UCSD-AML1 (cell line): ENCODE measurements around the gene CLIC3.

Experiments
- DNase-seq: peaks from one replicate; lab custom pipeline; 2025; ENCODE audit not compliant: unreplicated experiment; lab: John Stamatoyannopoulos, UW

The CLIC3 gene

DNA sequence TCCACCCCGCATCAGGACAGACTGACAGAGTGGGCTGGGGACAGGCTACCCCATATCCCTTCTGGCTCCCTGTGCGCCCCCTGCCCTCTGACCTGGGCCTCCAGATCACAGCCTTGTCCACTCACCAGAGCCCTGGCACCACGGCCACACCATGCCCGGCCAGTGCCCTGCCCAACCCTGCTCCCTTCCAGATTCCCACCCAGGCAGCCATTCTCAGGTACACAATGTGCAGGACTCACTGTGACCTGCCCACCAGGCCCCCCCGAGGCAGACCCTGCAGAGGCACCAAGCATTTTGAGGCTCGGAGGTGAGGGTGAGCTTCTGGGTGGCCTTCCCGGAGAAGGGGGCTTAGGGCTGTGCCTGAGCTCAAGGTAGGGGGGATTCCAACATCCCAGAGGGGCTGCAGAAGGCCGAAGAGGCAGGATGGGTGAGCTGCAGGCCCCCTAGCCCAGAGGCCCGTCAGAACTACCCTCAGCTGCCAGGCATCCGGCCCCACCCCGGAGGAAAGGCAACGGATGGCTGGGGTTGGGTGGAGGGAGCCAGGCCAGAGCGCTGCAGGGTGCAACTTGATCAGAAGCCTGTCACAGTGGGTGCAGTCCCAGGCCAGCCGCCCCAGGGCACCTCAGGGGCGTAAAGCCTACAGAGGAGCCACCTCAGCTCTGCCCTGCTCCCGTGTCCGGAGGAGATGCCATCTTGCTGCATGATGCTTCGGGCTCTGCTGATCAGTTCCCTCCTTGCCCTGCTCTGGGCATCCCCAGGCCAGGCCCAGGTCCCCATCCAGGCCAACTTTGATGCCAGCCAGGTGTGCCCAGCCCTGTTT is 13.9 kb downstream of the CLIC3 start, which contains the start of gene LCNL1:
Gene LCNL1, plus strand, starts transcription at position 762 of the 820 bp plus-strand sequence. CDS start 594 bp downstream, outside the sequence.
- no peak for DNase-seq

DNA sequence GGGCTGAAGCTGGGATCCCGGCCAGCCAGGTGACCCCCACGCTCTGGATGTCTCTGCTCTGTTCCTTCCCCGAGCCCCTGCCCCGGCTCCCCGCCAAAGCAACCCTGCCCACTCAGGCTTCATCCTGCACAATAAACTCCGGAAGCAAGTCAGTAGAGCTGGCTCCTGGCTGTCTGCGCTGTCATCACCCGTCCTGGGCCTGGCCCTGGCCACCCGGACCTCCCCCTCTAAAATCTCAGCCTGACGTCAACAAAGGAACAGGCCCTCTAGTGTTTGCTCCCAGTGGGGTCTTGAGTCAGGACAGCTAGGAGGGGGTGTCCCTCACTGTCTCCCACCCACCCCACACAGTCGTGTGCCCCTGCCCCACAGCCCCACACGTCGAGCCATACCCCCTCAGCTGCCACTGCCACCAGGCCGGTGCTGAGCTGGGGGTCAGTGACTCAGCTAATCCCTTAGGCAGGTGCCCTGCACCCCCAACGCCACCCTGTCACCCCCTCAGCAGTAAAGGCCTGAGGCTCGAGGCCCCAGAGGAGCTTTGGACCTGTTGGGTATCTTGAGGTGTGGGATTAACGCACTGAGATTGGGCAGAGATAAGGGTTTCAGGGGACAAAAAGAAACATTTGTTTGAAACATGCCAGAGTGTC is 14.7 kb downstream of the CLIC3 start:
- DNase-seq, result no peak

DNA sequence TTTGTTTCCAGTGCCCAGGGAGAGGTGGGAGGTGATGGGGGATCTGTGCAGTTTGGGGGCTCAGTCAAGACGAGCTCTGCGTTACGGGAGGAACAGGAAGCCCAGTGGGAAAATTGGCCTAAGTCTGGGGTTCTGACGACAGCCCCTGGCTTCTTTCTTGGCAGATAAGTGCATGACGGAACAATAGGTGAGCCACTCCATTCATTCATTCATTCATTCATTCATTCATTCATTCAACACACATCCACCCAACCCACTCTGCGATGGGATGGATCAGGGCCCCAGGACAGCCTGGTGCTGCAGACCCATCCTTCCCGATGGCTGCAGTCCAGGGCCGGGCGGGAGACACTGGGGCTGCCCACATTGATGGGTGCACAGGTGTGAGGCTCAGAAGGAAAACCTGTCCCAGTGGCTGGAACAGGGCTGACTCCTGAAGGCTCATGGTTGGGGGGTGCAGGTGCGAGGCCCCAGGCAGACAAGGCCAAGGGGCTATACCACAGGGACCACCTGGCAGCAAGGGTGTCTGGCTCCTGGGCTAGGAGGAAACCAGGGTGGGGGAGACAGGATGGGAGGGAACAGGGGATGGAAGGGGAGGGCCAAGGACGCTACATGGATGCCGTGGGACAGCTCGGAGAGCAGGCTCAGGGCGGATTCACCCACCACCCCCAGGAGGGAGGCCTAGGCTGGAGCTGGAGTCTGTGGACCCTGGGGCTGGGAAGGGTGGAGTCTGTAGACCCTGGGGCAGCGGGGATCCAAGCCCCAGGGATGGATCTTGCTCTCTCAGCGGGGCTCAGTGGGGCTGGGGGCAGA is 15.5 kb downstream of the CLIC3 start:
- no peak for DNase-seq

DNA sequence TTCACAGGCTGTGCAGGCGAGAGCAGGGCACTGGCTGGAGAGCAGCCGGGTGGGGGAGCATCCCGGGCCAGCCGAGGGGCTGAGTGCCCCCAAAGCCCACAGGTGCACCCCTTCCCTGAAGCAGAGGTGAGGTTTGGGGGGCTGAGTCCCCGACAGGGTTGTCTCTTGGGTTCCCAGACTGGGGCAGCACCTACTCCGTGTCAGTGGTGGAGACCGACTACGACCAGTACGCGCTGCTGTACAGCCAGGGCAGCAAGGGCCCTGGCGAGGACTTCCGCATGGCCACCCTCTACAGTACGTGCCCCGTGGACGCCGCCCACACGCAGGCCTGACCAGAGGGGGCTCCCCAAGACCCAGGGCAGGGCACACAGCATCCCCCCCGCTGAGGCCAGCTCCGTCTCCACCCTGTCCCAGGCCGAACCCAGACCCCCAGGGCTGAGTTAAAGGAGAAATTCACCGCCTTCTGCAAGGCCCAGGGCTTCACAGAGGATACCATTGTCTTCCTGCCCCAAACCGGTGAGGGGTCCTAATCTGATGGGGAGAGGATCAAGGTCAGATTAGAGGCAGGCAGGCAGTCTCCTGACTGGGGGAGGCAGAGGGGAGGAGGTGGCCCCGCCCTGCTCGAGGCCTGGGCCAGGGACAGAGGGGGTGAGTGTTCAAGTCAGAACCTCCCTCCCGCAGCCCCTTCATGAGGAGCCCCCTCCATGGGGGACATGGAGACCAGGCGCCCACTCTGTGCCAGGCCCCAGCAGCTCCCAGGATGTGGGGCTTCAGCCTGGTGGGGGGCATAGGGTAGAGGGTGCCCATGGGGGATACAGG is 16.4 kb downstream of the CLIC3 start:
- no peak for DNase-seq

DNA sequence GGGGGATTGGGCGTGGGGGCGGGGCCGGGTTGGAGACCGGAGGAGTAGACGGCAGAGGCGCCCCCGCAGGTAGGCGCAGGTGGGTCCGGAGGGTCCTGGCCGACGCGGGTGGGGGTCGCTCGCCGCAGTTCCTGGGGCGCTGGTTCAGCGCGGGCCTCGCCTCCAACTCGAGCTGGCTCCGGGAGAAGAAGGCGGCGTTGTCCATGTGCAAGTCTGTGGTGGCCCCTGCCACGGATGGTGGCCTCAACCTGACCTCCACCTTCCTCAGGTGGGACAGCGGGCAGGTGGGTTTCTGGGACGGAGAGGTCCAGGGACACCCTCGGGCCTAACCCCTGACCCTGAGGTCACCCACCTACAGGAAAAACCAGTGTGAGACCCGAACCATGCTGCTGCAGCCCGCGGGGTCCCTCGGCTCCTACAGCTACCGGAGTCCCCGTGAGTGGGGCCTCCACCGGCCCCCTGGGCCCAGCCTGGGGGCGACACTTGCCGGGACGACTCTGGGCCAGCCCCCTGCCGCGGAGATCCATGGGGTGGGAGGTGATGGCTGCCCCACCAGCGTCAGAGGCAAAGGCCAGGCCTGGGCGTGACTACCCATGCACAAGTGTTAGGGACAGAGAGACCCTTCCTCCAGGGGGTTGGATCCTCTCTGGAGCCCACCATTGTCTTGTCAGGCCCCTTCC is 17.4 kb downstream of the CLIC3 start:
- no peak for DNase-seq

DNA sequence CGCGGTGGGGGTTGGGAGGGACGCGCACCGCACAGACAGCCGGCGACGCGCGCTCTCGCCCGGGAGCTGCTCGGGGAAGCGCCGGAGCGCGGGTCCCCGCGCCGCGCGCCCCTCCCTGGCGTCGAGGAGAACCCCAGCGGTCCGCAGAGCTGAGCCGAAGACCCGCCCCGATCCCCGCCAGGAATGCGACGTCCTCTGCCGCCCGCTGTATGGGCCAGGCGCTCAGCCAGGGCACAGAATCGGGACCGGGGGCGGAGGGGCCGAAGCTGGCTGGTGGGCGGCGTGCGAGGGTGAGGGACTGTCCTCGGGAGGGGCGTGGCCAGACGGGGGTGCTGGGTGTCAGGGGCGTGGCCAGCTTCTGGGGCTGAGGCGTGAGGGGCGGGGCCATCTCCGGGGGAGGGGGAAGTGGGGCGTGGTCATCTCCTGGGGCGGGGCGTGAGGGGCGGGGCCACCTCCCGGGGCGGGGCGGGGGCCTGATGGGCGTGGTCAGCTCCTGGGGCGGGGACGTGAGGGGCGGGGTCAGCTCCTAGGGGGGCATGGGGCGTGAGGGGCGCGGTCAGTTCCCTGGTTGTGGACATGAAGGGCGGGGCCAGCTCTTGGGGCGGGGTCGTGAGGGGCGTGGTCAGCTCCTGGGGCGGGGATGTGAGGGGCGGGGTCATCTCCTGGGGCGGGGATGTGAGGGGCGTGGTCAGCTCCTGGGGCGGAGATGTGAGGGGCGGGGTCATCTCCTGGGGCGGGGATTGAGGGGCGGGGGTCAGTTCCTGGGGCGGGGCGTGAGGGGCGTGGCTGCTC is 18.1 kb downstream of the CLIC3 start:
- no peak for DNase-seq

DNA sequence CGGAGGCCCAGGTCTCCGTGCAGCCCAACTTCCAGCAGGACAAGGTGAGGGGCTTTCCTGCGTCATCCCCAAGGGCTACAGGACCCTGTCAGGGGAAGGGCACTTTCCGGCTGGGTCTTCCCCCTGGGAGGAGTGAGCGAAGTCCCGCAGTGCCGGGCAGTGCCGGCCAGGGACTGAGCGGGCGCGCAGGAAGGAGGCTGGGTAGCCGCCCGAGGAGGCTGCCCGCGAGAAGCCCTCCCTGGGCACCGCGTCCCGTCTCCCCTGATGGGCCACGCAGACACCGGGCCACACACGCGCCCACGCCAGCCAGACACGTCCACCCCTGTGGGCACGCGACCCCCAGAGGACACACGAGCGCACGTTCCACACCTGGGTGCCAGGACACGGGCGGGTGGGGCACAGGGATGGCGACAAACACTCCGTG is 18.7 kb downstream of the CLIC3 start:
- DNase-seq, result no peak

DNA sequence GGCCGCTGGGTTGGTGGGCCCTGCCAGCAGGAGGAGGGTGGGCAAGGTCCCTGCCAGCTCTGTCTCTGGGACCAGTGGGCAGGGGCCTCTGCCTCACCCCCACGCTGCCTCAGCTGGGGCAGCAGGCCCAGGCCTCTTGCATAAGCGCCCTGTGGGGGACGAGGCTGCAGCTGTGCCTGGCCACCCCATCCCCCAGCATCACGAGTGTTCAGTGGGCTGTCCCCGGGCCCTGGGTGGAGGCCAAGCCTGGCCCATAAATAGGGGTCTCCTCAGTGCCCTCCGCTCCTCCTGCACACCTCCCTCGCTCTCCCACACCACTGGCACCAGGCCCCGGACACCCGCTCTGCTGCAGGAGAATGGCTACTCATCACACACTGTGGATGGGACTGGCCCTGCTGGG is 19.1 kb downstream of the CLIC3 start, which contains the start of gene PTGDS:
Gene PTGDS, plus strand, starts transcription at position 282 of the 400 bp plus-strand sequence. Its CDS starts 75 bp downstream, at position 357.
- DNase-seq, result no peak

DNA sequence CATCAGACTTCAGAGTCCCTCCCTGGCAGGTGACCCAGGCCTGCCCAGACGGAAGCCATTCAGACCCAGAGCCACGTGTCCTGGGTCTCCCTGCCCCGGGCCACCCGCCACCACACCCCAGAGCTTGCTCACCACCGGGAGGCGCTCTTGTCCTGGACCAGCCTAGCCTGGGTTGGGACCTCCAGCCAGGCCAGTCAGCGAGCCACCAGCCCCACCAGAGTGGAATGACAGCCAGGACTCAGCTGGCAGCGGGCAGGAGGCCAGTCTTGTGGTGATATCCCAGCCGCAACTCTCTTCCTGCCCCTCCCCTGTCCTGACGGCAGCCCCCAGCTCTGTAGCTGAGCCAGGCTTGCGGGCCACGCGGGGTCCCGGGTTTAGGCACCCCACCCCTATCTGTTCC is 20.7 kb downstream of the CLIC3 start:
- peak; percentile 64 for DNase-seq

DNA sequence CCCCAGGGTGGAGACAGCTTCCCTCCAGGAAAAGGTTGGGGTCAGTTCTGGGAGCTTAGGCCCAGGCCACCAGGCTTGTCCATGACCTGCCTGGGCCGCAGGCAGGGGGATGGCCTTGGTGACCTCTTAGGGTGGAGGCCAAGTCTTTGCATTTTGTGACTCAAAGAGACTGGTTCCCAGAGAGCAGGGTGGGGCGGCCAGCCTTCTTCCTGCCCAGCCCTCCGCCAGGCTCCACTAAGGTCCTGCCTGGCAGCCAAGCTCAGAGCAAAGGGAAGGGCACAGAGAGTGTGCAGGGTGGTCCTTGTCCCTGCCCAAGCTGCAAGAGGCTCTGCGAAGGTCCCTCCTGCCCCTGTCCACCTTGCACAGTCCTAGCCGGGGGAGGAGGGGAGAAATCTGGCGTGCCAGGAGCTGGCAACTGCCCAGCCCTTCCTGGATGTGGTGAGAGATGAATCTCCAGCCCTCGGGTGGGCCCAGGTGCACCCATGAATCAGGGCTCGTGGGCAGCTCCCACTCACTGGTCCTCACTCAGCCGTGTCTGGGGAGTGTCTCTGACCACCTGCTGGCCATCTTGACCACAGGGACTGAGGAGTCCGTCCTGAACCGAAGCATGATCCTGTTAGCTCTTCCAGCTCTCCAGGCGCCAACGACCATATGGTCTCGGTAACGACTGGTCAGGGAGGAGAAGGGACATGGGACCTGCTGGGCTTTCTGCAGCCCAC is 21.4 kb downstream of the CLIC3 start:
- DNase-seq, result no peak

DNA sequence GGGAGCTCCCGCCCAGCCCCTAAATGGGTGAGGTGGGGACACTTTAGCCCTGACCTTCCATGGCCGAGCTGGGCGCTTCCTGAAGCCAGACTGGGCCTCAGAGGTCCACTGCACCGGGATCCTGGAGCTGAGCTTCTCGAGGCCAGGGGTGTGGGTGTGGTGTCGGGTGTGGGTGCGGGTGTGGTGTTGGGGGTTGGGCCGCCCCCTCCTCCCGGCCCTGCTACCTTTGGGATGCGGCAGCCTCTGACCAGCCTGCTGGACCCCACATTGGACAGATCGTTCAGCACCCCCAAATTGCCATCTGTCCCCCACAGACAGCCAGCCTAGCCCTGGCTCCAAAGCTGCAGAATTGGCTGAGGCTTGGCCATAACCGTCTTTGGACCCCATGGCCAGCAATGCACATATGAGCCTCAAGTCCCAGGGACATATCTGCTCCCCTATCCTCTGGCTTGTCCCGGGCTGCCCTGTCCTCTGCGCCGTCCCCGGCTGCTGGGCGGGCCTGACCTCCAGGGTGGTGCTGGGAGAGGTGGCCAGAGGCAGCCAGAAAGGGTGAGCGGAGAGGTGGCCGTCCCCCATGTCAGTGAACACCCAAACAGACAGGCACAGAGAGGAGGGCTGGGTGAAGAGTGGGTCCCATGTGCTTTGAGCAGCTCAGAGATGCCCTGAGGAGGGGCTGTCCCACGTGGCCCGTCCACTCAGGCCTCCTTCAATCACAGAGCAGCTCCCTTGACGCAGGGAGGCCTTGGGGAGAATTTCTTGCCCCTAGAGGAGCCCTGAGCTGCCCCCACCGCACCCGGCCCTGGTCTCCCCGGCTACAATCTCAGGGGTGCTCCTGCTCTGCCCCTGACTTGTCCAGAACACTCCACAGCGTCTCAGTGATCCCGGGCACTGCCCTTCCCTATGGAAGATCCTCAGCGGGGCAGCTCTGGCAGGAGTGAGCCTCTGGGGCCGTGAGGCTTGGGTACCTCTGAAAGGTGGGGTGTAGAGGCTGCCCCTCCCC is 22.4 kb downstream of the CLIC3 start:
- no peak for DNase-seq

DNA sequence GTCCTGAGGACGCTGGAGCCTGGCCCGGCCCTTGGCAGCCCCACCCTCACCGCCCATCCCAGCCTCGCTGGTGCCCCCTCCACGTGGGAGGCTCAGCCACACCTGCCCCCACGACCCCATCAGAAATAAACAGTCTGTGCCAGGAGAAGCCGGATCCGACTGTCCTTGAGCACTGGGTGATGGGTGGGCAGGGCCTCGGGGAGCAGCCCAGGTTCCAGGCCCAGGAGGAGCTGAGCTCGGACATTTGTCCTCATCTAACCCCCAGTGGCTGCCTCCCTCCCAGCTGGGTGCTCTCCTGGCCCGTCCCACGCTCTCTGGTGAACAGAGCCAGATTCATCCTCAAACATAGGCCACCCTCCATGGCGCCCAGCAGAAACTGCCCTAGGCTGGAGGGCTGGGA is 23.6 kb downstream of the CLIC3 start:
- DNase-seq, result no peak

DNA sequence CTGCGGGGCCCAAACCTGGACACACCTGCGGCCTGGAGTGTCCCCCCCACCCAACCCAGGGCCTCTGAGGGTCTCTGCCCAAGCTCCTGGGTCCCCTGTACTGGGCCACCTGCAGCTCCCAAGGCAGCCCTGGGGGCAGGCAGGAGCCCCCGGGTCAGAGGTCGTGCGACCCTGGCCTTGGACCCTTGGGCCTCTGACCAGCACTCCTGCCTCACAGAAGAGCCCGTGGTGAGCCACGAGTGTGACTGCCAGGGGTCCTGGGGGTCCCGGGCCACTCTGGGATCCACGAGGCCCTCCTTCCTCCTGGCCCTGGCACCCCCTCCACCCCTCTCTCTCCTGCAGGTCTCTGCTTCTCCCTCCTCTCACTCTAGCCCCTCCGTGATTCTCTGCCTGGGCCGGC is 24.0 kb downstream of the CLIC3 start:
- DNase-seq, result no peak

DNA sequence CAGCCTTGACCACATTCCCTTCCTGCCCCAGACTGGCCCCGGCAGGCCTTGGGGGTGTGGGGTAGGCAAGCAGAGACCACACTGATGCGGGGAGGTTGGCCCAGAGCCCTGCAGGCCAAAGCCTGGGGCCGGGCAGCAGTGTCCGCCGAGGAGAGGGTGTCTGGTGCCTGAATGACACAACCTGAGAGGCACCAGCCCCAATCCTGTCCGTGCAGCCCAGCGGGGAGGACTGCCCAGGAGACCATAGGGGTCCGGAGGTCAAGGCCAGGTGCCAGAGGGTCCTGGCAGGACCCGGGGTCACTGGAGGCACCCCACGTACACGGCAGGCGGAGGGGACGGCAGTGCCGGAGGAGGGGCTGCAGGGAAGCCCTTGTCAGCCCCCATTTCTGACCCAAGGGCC is 24.6 kb downstream of the CLIC3 start:
- no peak for DNase-seq

DNA sequence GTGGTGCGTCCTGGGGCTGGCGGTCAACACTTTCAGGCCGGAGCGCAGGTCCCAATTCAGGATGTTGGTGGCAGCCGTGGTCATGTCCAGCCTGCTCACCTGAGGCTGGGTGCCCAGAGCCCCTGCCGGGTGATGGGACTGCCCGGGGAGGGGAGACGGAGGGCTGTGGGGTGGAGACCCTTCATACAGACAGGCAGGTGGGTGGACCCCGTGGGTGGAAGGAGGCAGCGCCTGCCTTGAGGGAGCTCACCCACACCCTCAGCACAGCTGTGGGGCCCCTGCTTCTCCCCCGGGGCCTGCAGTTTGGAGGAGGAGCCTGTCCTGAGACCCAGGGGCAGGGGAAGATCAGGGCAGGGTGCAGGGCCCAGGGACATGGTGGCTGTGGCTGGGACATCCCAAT is 26.0 kb downstream of the CLIC3 start:
- no peak for DNase-seq

DNA sequence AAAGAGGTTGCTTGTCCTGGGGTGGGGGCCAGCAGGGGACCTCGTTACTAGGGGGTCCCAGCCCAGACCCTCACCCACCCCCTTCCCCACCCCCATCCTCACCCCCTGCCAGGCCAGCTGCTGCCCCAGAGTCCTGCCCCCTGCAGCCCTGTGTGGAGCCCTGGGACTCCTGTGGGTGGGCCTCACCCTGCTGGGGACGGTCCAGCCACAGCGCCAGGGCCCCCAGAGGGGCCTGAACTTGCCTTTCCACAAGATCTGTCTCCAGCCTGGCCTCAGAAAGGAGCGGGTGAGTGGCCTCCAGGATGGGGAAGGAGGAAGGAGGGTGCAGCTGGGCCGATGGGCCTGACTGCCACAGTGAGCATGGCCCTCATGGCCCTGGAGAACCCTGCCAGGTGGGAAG is 26.6 kb downstream of the CLIC3 start:
- no peak for DNase-seq

DNA sequence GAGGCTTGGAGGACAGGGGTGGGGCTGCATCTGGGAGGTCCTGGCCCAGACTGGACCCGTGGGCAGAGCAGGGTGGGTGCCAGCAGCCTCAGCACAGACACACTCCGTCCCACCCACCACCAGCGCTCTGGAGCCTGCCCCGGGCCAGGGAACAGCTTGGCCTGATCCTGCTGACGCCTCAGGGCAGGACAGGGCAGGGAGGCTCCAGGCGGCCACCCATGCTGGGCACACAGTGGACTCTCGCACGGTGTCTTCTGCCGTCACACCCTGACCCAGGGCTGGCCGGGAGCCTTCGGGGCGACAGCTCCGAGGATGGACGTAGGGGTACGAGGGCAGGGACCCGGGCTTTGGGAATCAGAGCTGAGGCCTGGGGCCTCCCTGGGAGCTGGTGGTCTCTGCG is 27.2 kb downstream of the CLIC3 start:
- DNase-seq, result no peak
